Mesendoderm (in vitro differentiated cells): ENCODE data around the gene TENM4.

ENCODE experiments used
- DNase-seq: peaks from one replicate; pipeline ENCODE4 v3.0.0; 2013
- H2AK5ac ChIP-seq: 2 replicates; pipeline ENCODE4 v1.6.1; 2013; ENCODE audit warnings: low read length, inconsistent platforms
- H2BK120ac ChIP-seq: 2 replicates; pipeline ENCODE4 v1.6.1; 2013; ENCODE audit warnings: low read depth, mild to moderate bottlenecking, low read length, moderate library complexity, mixed read lengths
- H2BK15ac ChIP-seq: replicated peaks from 2 replicates; pipeline ENCODE4 v1.6.1; 2013; ENCODE audit warnings: low read depth, mild to moderate bottlenecking, moderate library complexity
- H2BK5ac ChIP-seq: 2 replicates; pipeline ENCODE4 v1.6.1; 2013; ENCODE audit warnings: low read length, inconsistent platforms
- H3K18ac ChIP-seq: 2 replicates; pipeline ENCODE4 v1.6.1; 2013; ENCODE audit warnings: mild to moderate bottlenecking, low read length, mixed read lengths
- H3K23ac ChIP-seq: one replicate; pipeline ENCODE4 v1.6.1; 2013; ENCODE audit warnings: low read length
- H3K27ac ChIP-seq: 2 replicates; pipeline ENCODE4 v1.5.1; 2013; ENCODE audit warnings: low read depth, mild to moderate bottlenecking, inconsistent platforms, low read length, moderate library complexity
- H3K27me3 ChIP-seq: 2 replicates; pipeline ENCODE4 v1.6.1; 2013; ENCODE audit warnings: low read length, control low read depth, mild to moderate bottlenecking, inconsistent platforms; ENCODE audit not compliant: insufficient read depth, poor library complexity
- H3K36me3 ChIP-seq: 2 replicates; pipeline ENCODE4 v1.6.1; 2013; ENCODE audit warnings: low read length, inconsistent platforms; ENCODE audit not compliant: control insufficient read depth, insufficient read depth
- H3K4ac ChIP-seq: one replicate; pipeline ENCODE4 v1.6.1; 2013; ENCODE audit warnings: low read depth, mild to moderate bottlenecking, low read length, moderate library complexity
- H3K4me1 ChIP-seq: 2 replicates; pipeline ENCODE4 v1.6.1; 2013; ENCODE audit warnings: low read depth, low read length, inconsistent platforms; ENCODE audit not compliant: control insufficient read depth
- H3K4me2 ChIP-seq: 2 replicates; pipeline ENCODE4 v1.6.1; 2013; ENCODE audit warnings: low read length
- H3K4me3 ChIP-seq: 2 replicates; pipeline ENCODE4 v1.5.1; 2013; ENCODE audit warnings: mild to moderate bottlenecking, low read length
- H3K56ac ChIP-seq: one replicate; pipeline ENCODE4 v1.6.1; 2013; ENCODE audit warnings: low read length
- H3K79me1 ChIP-seq: 2 replicates; pipeline ENCODE4 v1.6.1; 2013; ENCODE audit warnings: low read length, inconsistent platforms
- H3K79me2 ChIP-seq: 2 replicates; pipeline ENCODE4 v1.6.1; 2013; ENCODE audit warnings: mild to moderate bottlenecking, low read length; ENCODE audit not compliant: control insufficient read depth, insufficient read depth
- H3K9ac ChIP-seq: 2 replicates; pipeline ENCODE4 v1.6.1; 2013; ENCODE audit warnings: low read length, inconsistent platforms
- H4K5ac ChIP-seq: one replicate; pipeline ENCODE4 v1.6.1; 2013; ENCODE audit warnings: low read length
- H4K8ac ChIP-seq: one replicate; pipeline ENCODE4 v1.6.1; 2013; ENCODE audit warnings: low read depth, mild to moderate bottlenecking, control low read depth, low read length, moderate library complexity
- WGBS: extraction: QIAGEN DNeasy Blood & Tissue Kit; methylation state at CpG from one replicate; pipeline ENCODE4 v1.1.7; 2013; ENCODE audit warnings: low lambda C conversion rate, missing lambda C conversion rate; ENCODE audit not compliant: insufficient coverage; ENCODE audit errors: extremely low coverage; 5-methylcytosine and 5-hydroxymethylcytosine counted together

The TENM4 gene

DNA sequence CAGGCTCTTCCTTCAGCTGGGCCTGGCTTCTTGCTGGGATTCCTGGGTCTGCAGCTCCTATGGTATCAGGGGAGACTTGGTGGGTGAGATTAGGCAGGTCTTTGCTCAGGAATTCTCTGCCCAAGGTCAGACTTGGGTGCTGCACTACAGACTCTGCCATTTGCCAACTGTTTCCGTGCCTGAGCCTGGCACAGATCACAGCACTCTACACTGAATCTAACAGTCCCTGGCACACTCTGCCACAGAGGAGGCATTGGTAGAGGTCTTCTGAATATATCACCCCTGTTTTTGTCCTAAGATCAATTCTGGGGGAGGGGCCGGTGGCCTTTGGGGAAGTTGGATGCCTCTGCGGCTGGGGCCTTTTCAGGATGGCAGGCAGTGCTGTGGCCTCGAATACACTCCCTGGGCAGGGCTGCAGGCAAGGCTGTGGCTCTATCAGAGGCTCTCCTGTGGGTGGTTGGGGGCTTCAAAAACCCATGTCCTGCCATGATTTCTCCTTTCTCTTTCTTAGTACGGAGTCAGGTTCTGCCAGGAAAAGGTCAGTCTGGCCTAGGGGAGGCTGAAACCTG is 751.2 kb downstream of the TENM4 start:
- Histone ChIP-seq H3K36me3 (no peaks in the 10 kb centered on the region), H3K9ac (no peak overlapping the region), H3K4ac (no peak overlapping the region), H3K4me2 (no peak overlapping the region), H3K23ac (no peak overlapping the region), H2BK120ac (no peak overlapping the region), H3K79me1 (no peaks in the 10 kb centered on the region), H3K79me2 (no peaks in the 10 kb centered on the region), H2BK5ac (no peak overlapping the region), H4K8ac (no peak overlapping the region), H3K18ac (no peak overlapping the region), H3K27ac (no peak overlapping the region), H3K56ac (no peak overlapping the region), H4K5ac (no peak overlapping the region), H3K4me3 (no peak overlapping the region), H3K4me1 (no peaks in the 10 kb centered on the region), H2AK5ac (no peak overlapping the region), H3K27me3 (no peaks in the 10 kb centered on the region), H2BK15ac (no peak overlapping the region)
- WGBS: no CpG with 5 or more reads among the region's 5 CpGs
- DNase-seq: no peak

GRCh38 chr11:78689101-78689500 is 751.7 kb downstream of the TENM4 start:
- H3K79me2 ChIP-seq: no peaks in the 10 kb centered on the region
- H3K4me1 ChIP-seq: no peaks in the 10 kb centered on the region
- no peak overlapping the region for H2BK120ac ChIP-seq
- no CpG with 5 or more reads among the region's 3 CpGs for WGBS
- H4K5ac ChIP-seq: no peak overlapping the region
- no peak overlapping the region for H3K23ac ChIP-seq
- no peak for DNase-seq
- no peak overlapping the region for H2BK5ac ChIP-seq
- no peak overlapping the region for H2AK5ac ChIP-seq
- no peak overlapping the region for H3K4ac ChIP-seq
- H3K56ac ChIP-seq: no peak overlapping the region
- H3K4me2 ChIP-seq: no peak overlapping the region
- no peaks in the 10 kb centered on the region for H3K36me3 ChIP-seq
- H3K79me1 ChIP-seq: no peaks in the 10 kb centered on the region
- no peak overlapping the region for H2BK15ac ChIP-seq
- no peak overlapping the region for H3K18ac ChIP-seq
- H4K8ac ChIP-seq: no peak overlapping the region
- no peak overlapping the region for H3K4me3 ChIP-seq
- H3K9ac ChIP-seq: no peak overlapping the region
- H3K27ac ChIP-seq: no peak overlapping the region
- H3K27me3 ChIP-seq: no peaks in the 10 kb centered on the region

DNA sequence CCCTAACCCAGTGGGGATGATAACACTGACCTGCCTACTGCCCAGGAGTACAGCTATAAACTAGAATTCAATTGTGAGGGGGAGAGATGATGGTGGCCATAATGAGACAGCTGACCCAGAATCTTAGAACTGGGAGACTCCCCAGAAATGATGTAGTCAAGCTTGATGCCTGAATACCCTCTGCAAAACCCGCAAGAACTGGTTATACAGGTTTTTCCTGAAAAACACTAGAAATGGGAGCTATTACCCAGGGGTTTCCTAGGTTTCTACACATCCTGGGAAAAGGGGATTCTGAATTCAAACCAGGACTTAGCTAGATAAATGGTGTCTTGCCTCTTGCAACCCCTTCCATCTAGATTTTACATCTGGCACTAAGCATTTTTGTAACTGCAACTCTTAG is 752.4 kb downstream of the TENM4 start:
- DNase-seq: peak; percentile 69
- Histone ChIP-seq H2BK120ac (no peak overlapping the region), H3K79me2 (no peaks in the 10 kb centered on the region), H3K4ac (no peak overlapping the region), H3K27ac (no peak overlapping the region), H4K8ac (no peak overlapping the region), H3K9ac (no peak overlapping the region), H3K18ac (no peak overlapping the region), H3K79me1 (no peaks in the 10 kb centered on the region), H3K56ac (no peak overlapping the region), H3K27me3 (no peaks in the 10 kb centered on the region), H3K23ac (no peak overlapping the region), H2AK5ac (no peak overlapping the region), H3K4me3 (no peak overlapping the region), H2BK15ac (no peak overlapping the region), H4K5ac (no peak overlapping the region), H3K4me2 (no peak overlapping the region), H2BK5ac (no peak overlapping the region), H3K36me3 (no peaks in the 10 kb centered on the region), H3K4me1 (no peaks in the 10 kb centered on the region)
- no CpG with 5 or more reads among the region's 1 CpG for WGBS

GRCh38 chr11:78685156-78685555 is 755.7 kb downstream of the TENM4 start:
- no peaks in the 10 kb centered on the region for H3K36me3 ChIP-seq
- no peak overlapping the region for H3K4me3 ChIP-seq
- H3K79me2 ChIP-seq: no peaks in the 10 kb centered on the region
- no peaks in the 10 kb centered on the region for H3K27me3 ChIP-seq
- H2BK120ac ChIP-seq: no peak overlapping the region
- no peak overlapping the region for H3K56ac ChIP-seq
- H2AK5ac ChIP-seq: no peak overlapping the region
- H3K9ac ChIP-seq: no peak overlapping the region
- H3K4me2 ChIP-seq: no peak overlapping the region
- no peak overlapping the region for H3K18ac ChIP-seq
- no peak for DNase-seq
- H4K8ac ChIP-seq: no peak overlapping the region
- H2BK5ac ChIP-seq: no peak overlapping the region
- H4K5ac ChIP-seq: no peak overlapping the region
- no peak overlapping the region for H3K27ac ChIP-seq
- H3K23ac ChIP-seq: no peak overlapping the region
- no peak overlapping the region for H2BK15ac ChIP-seq
- H3K4ac ChIP-seq: no peak overlapping the region
- no CpG with 5 or more reads among the region's 3 CpGs for WGBS
- H3K79me1 ChIP-seq: no peaks in the 10 kb centered on the region
- no peaks in the 10 kb centered on the region for H3K4me1 ChIP-seq

- H3K9ac ChIP-seq: no peak overlapping the region
Measured at GRCh38 chr11:78684377-78684776, 756.5 kb downstream of the TENM4 start.

DNA sequence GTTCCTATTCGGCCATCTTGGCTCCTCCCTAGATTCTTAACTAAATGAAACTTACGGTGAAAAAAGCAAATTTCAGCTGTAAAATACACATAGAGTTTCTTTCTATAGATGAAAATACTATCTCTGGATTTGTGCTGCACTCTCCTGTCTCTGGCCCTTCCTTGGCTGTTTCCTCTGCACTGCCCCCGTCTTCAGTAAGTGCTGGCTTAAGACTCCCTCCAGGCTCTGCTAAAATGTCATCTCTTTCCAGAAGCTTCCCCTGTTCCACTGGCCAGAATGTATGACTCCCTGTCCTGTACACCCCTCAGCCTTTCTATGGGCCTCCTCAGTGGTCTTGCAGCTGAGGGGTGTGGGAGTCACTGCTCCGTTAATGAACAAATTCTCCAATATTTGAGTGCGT is 757.1 kb downstream of the TENM4 start:
- Histone ChIP-seq H3K36me3 (no peaks in the 10 kb centered on the region), H3K9ac (no peak overlapping the region), H3K79me2 (no peaks in the 10 kb centered on the region), H3K23ac (no peak overlapping the region), H3K4me2 (no peak overlapping the region), H3K56ac (no peak overlapping the region), H3K79me1 (no peaks in the 10 kb centered on the region), H3K4me1 (no peaks in the 10 kb centered on the region), H3K4me3 (no peak overlapping the region), H3K18ac (no peak overlapping the region), H2BK15ac (no peak overlapping the region), H3K27ac (no peak overlapping the region), H2BK5ac (no peak overlapping the region), H2BK120ac (no peak overlapping the region), H4K8ac (no peak overlapping the region), H3K27me3 (no peaks in the 10 kb centered on the region), H2AK5ac (no peak overlapping the region), H4K5ac (no peak overlapping the region), H3K4ac (no peak overlapping the region)
- DNase-seq: no peak
- no CpG with 5 or more reads among the region's 5 CpGs for WGBS

More at GRCh38 chr11:78684377-78684776, 756.5 kb downstream of the TENM4 start:
- Histone ChIP-seq H4K8ac (no peak overlapping the region), H3K36me3 (no peaks in the 10 kb centered on the region), H3K4ac (no peak overlapping the region), H3K27ac (no peak overlapping the region), H2BK15ac (no peak overlapping the region), H3K18ac (no peak overlapping the region), H3K23ac (no peak overlapping the region), H2BK5ac (no peak overlapping the region), H4K5ac (no peak overlapping the region), H3K4me3 (no peak overlapping the region), H3K4me1 (no peaks in the 10 kb centered on the region), H2BK120ac (no peak overlapping the region), H3K27me3 (no peaks in the 10 kb centered on the region), H3K79me2 (no peaks in the 10 kb centered on the region), H3K79me1 (no peaks in the 10 kb centered on the region), H2AK5ac (no peak overlapping the region), H3K56ac (no peak overlapping the region), H3K4me2 (no peak overlapping the region)
- WGBS: no CpG with 5 or more reads among the region's 2 CpGs
- DNase-seq: peak; percentile 37
